Smooth muscle cell (in vitro differentiated cells): ENCODE measurements around the gene NOTCH2NLA. TPM values are rescaled to one million over a fixed set of nuclear protein-coding genes. Genes with fewer than 3 reads are reported as not detected.
"Not testable (repeated sequence)": the region's sequence is repeated elsewhere in the genome, so short reads cannot be mapped to it uniquely, and the experiment has no call there.

Experiments
- DNase-seq: peaks from one replicate; lab custom pipeline; 2025; ENCODE audit not compliant: unreplicated experiment; lab: John Stamatoyannopoulos, UW
- H2AFZ ChIP-seq: fragments of 200-600 bp; sonication (generic); 2 replicates; pipeline ENCODE4 v1.6.0; 2016; ENCODE audit warnings: antibody characterized with exemption, low read depth, mild to moderate bottlenecking
- H3F3A ChIP-seq: fragments of 200-600 bp; sonication (generic); 2 replicates; pipeline ENCODE4 v1.6.0; 2017; ENCODE audit warnings: antibody characterized with exemption, low read depth
- H3K27ac ChIP-seq: fragments of 200-600 bp; sonication (generic); 2 replicates; pipeline ENCODE4 v1.5.1; 2016; ENCODE audit warnings: low read depth, mild to moderate bottlenecking
- H3K27me3 ChIP-seq: fragments of 200-600 bp; sonication (generic); 2 replicates; pipeline ENCODE4 v1.6.1; 2016; ENCODE audit warnings: low read depth, mild to moderate bottlenecking
- H3K36me3 ChIP-seq: fragments of 200-600 bp; sonication (generic); 2 replicates; pipeline ENCODE4 v1.5.1; 2016; ENCODE audit warnings: low read depth
- H3K4me1 ChIP-seq: fragments of 200-600 bp; sonication (generic); 2 replicates; pipeline ENCODE4 v1.5.1; 2016; ENCODE audit warnings: low read depth
- H3K4me2 ChIP-seq: fragments of 200-600 bp; sonication (generic); 2 replicates; pipeline ENCODE4 v1.6.0; 2016; ENCODE audit warnings: mild to moderate bottlenecking
- H3K4me3 ChIP-seq: fragments of 200-600 bp; sonication (generic); 2 replicates; pipeline ENCODE4 v1.5.1; 2016; ENCODE audit warnings: mild to moderate bottlenecking
- H3K79me2 ChIP-seq: fragments of 200-600 bp; sonication (generic); 2 replicates; pipeline ENCODE4 v1.6.0; 2016; ENCODE audit warnings: low read depth, mild to moderate bottlenecking
- H3K9ac ChIP-seq: fragments of 200-600 bp; sonication (generic); 2 replicates; pipeline ENCODE4 v1.6.0; 2016; ENCODE audit warnings: low read depth
- H3K9me3 ChIP-seq: fragments of 200-600 bp; sonication (generic); replicated peaks from 2 replicates; pipeline ENCODE4 v1.5.1; 2016; ENCODE audit warnings: low read depth
- H4K20me1 ChIP-seq: fragments of 200-600 bp; sonication (generic); 2 replicates; pipeline ENCODE4 v1.6.0; 2016; ENCODE audit warnings: low read depth
- CTCF ChIP-seq: fragments of 200-600 bp; sonication (generic); IDR thresholded peaks from 2 replicates; pipeline ENCODE4 v1.5.1; 2017; ENCODE audit warnings: borderline replicate concordance, mild to moderate bottlenecking, antibody characterized with exemption; ENCODE audit not compliant: insufficient read depth, poor library complexity, severe bottlenecking
- WGBS: methylation state at CpG from one replicate; pipeline ENCODE4 v1.1.7; 2016; ENCODE audit warnings: low lambda C conversion rate; 5-methylcytosine and 5-hydroxymethylcytosine counted together
- polyA plus RNA-seq: library from polyadenylated mRNA; unstranded; fragments of >200 nt; fragmentation: Nextera tagmentation; extraction: Ambion mirVana; gene quantifications from 2 replicates; pipeline ENCODE4 v1.2.1, GENCODE V29; 2016
- total RNA-seq: library from RNA; depleted of rRNA; stranded (reverse); fragments of >200 nt; gene quantifications from 2 replicates; pipeline ENCODE4 v1.2.3, GENCODE V29; 2014

The NOTCH2NLA gene
- total and polyA plus RNA-seq, 2 experiments from 2014 or later, result 26.1 to 30.7 TPM

GRCh38 chr1:146144465-146144864 is 84.4 kb downstream of the NOTCH2NLA start, which contains the start of gene NBPF10:
Gene NBPF10, minus strand, starts transcription at chr1:146144804. Its CDS starts 35 bp downstream, at chr1:146144769.
- H3K9me3 ChIP-seq, H3K36me3 ChIP-seq, H3K79me2 ChIP-seq, H3K9ac ChIP-seq, H3K27ac ChIP-seq, H3K27me3 ChIP-seq, H3K4me2 ChIP-seq, H3F3A ChIP-seq, H3K4me1 ChIP-seq, H3K4me3 ChIP-seq, H2AFZ ChIP-seq, DNase-seq, H4K20me1 ChIP-seq: not testable (repeated sequence)
- WGBS, result no CpG with 5 or more reads among the region's 7 CpGs
- peak; percentile 30 for TF ChIP-seq CTCF

Other genes with a start within 250 kb of the NOTCH2NLA start
- 365 and 384 TPM in 2 replicates for gene TXNIP, start 232.4 kb downstream of the NOTCH2NLA start, total RNA-seq
- 197 and 206 TPM in 2 replicates for gene TXNIP, start 232.4 kb downstream of the NOTCH2NLA start, polyA plus RNA-seq
- not detected in 2 replicates for gene HJV, start 207.3 kb downstream of the NOTCH2NLA start, total RNA-seq
- gene HJV, start 207.3 kb downstream of the NOTCH2NLA start, polyA plus RNA-seq, result not detected in 2 replicates
- gene NBPF10, start 84.2 kb downstream of the NOTCH2NLA start, total RNA-seq, result 1.4 and 1.7 TPM in 2 replicates
- gene NBPF10, start 84.2 kb downstream of the NOTCH2NLA start, polyA plus RNA-seq, result 1.0 and 1.5 TPM in 2 replicates